Measurements from ENCODE around the gene PPP2R3B. TPM values are rescaled to one million over a fixed set of nuclear protein-coding genes. Genes with fewer than 3 reads are reported as not detected.

PPP2R3B gene
- total and polyA plus RNA-seq, 2 of the 13 experiments (the other 11 are each of a cell fraction or from before 2014, with no cell fraction given): 17.0 to 21.4 TPM

- Histone ChIP-seq H4K20me1 (ENCODE audit: insufficient read depth, low read length) (no peaks in the 10 kb centered on the region), H3K9me3 (ENCODE audit: low read length) (no peaks in the 10 kb centered on the region), H3K27ac (ENCODE audit: extremely low read length, insufficient read depth, low read length) (no peak overlapping the region), H2AFZ (ENCODE audit: low read length) (no peak overlapping the region), H3K36me3 (replicated peaks in 1 of 2; ENCODE audit: control insufficient read depth in 1 of 2, insufficient read depth in 2 of 2, low read length in 2 of 2) (peaks cover 0 to 7% of the 10 kb centered on the region in 2 experiments; a peak in 2 of 5 replicates), H3K4me1 (ENCODE audit: insufficient read depth, low read length) (no peaks in the 10 kb centered on the region), H3K4me3 (replicated peaks in 1 of 3; ENCODE audit: insufficient read depth in 1 of 3, low read depth in 2 of 3, low read length in 3 of 3) (no peak overlapping the region), H3K4me2 (ENCODE audit: low read depth, low read length) (no peak overlapping the region), H3K9ac (ENCODE audit: insufficient read depth, low read depth, low read length) (no peak overlapping the region), H3K27me3 (ENCODE audit: control insufficient read depth in 1 of 2, insufficient read depth in 2 of 2, low read length in 2 of 2) (no peaks in the 10 kb centered on the region), H3K79me2 (ENCODE audit: insufficient read depth, low read length) (no peaks in the 10 kb centered on the region)
- POLR2A ChIA-PET: no interaction called here
- intact Hi-C loops (cut with micrococcal nuclease; ENCODE audit: unreplicated experiment) (no loop called here), in situ Hi-C loops (cut with HindIII; ENCODE audit: extremely low pct_ligation_motif_present, low pct_unique_long_range_greater_than_20kb) (no loop called here)
- no TSS peak for BruUV-seq (replicated peaks)
- TF ChIP-seq ZNF709 (CRISPR knock-in tag; IDR thresholded peaks at IDR 0.05) (no peak), ZFP90 (CRISPR knock-in tag; IDR thresholded peaks at IDR 0.05; ENCODE audit: borderline replicate concordance) (no peak), MAF1 (CRISPR knock-in tag; IDR thresholded peaks at IDR 0.05; ENCODE audit: borderline replicate concordance) (no peak), ZNF558 (CRISPR knock-in tag; IDR thresholded peaks at IDR 0.05; ENCODE audit: borderline replicate concordance) (no peak), HCFC1 (IDR thresholded peaks at IDR 0.05; ENCODE audit: low read depth, low read length) (no peak), HDAC1 (CRISPR knock-in tag; IDR thresholded peaks at IDR 0.05) (no peak), MTA3 (CRISPR knock-in tag; IDR thresholded peaks at IDR 0.05) (no peak)
- CTCF ChIA-PET (ENCODE audit: low intra/inter-chr PET ratio, low total read pairs): no interaction called here
- FAIRE-seq (no peak), DNase-seq (ENCODE audit: low spot score) (no peak), ATAC-seq (peak; percentile 25; the same call in 2 of the 3 replicates)
- 89% methylated on average over 15 of the region's 24 CpGs for WGBS (ENCODE audit: low lambda C conversion rate)
Measured at GRCh38 chrX:340121-340520, 46.6 kb downstream of the PPP2R3B start.

- DNase-seq (ENCODE audit: low spot score) (no peak), ATAC-seq (peak; percentile 43; the same call in 2 of the 3 replicates), FAIRE-seq (no peak)
- no peaks in the 10 kb centered on the region for H3K79me2 ChIP-seq (ENCODE audit: insufficient read depth, low read length)
- ChIA-PET CTCF (ENCODE audit: low intra/inter-chr PET ratio, low total read pairs) (no interaction called here), POLR2A (no interaction called here)
- intact Hi-C loops (cut with micrococcal nuclease; ENCODE audit: unreplicated experiment): no loop called here
- H3K27ac ChIP-seq (ENCODE audit: extremely low read length, insufficient read depth, low read length): no peak overlapping the region
- H3K9ac ChIP-seq (ENCODE audit: insufficient read depth, low read depth, low read length): no peak overlapping the region
- no peaks in the 10 kb centered on the region; a peak in 1 of 5 replicates for H3K36me3 ChIP-seq (replicated peaks in 1 of 2; ENCODE audit: control insufficient read depth in 1 of 2, insufficient read depth in 2 of 2, low read length in 2 of 2)
- no TSS peak for BruUV-seq (replicated peaks)
- no peak overlapping the region for H2AFZ ChIP-seq (ENCODE audit: low read length)
- no peak overlapping the region for H3K4me3 ChIP-seq (replicated peaks in 1 of 3; ENCODE audit: insufficient read depth in 1 of 3, low read depth in 2 of 3, low read length in 3 of 3)
- no peaks in the 10 kb centered on the region for H3K9me3 ChIP-seq (ENCODE audit: low read length)
- TF ChIP-seq ZBTB33 (CRISPR knock-in tag; IDR thresholded peaks at IDR 0.05): peak; percentile 96
- peak; percentile 43 for TF ChIP-seq AGO2 (optimal IDR thresholded peaks at IDR 0.05; ENCODE audit: low read depth, low read length)
- 0 out of 2 replicates have a peak, but pooled peaks have one; percentile 52 for TF ChIP-seq ZNF740 (CRISPR knock-in tag; IDR thresholded peaks at IDR 0.05)
- no peak for TF ChIP-seq SIN3B (IDR thresholded peaks at IDR 0.05; ENCODE audit: low read length)
- H4K20me1 ChIP-seq (ENCODE audit: insufficient read depth, low read length): no peaks in the 10 kb centered on the region
- H3K4me1 ChIP-seq (ENCODE audit: insufficient read depth, low read length): no peaks in the 10 kb centered on the region
- H3K27me3 ChIP-seq (ENCODE audit: control insufficient read depth in 1 of 2, insufficient read depth in 2 of 2, low read length in 2 of 2): no peaks in the 10 kb centered on the region
- in situ Hi-C loops (cut with HindIII; ENCODE audit: extremely low pct_ligation_motif_present, low pct_unique_long_range_greater_than_20kb): no loop called here
- H3K4me2 ChIP-seq (ENCODE audit: low read depth, low read length): no peak overlapping the region
- 96% methylated on average over 42 of the region's 44 CpGs for WGBS (ENCODE audit: low lambda C conversion rate)
Measured at GRCh38 chrX:338836-339400, 47.8 kb downstream of the PPP2R3B start.

All from HepG2 (cell line).